ENCODE measurements around the gene KCNC3.

- no peak for TF ChIP-seq CTCF (IDR thresholded peaks at IDR 0.05 in 2 of 3, conservative IDR thresholded peaks at IDR 0.05 in 1 of 3; ENCODE audit: control insufficient read depth in 2 of 3, extremely low read depth in 1 of 3, insufficient read depth in 1 of 3, low read depth in 3 of 3, low read length in 3 of 3)
- no peak for TF ChIP-seq ZBTB11 (CRISPR knock-in tag; IDR thresholded peaks at IDR 0.05)
- no peak for TF ChIP-seq SUZ12 (IDR thresholded peaks at IDR 0.05; ENCODE audit: unreplicated experiment)
- TF ChIP-seq POLR2AphosphoS5 (IDR thresholded peaks at IDR 0.05; ENCODE audit: low read length), result no peak
- no peak for TF ChIP-seq REST (IDR thresholded peaks at IDR 0.05; ENCODE audit: low read depth, low read length)
- no peak for TF ChIP-seq FOS (IDR thresholded peaks at IDR 0.05; ENCODE audit: borderline replicate concordance, extremely low read depth, insufficient read length)
- no peak for TF ChIP-seq POLR2AphosphoS2 (IDR thresholded peaks at IDR 0.05; ENCODE audit: low read depth, low read length)
- TF ChIP-seq ATF3 (IDR thresholded peaks at IDR 0.05; ENCODE audit: borderline replicate concordance, extremely low read depth, low read depth, low read length), result no peak
- no peak for TF ChIP-seq PML (IDR thresholded peaks at IDR 0.05; ENCODE audit: low read length)
- no peak for TF ChIP-seq RAD51 (IDR thresholded peaks at IDR 0.05)
- TF ChIP-seq SREBF2 (IDR thresholded peaks at IDR 0.05; ENCODE audit: low read length), result no peak
- TF ChIP-seq ZNF24 (IDR thresholded peaks at IDR 0.05), result no peak
- no peak for TF ChIP-seq EP300 (IDR thresholded peaks at IDR 0.05; ENCODE audit: borderline replicate concordance in 1 of 2, control insufficient read depth in 1 of 2, low read depth in 2 of 2, low read length in 2 of 2)
- TF ChIP-seq RELA (IDR thresholded peaks at IDR 0.05; ENCODE audit: borderline replicate concordance, partially characterized antibody), result no peak
Measured at GRCh38 chr19:50266041-50266440, 63.1 kb downstream of the KCNC3 start.
